Common myeloid progenitor, CD34-positive (primary cell): Measurements from ENCODE around the gene AGA.

ENCODE experiments used
- CTCF ChIA-PET: fragments of 350-600 bp; sonication (Branson Sonifier 250); formaldehyde crosslinking; loops from one replicate; lab custom pipeline; 2021; ENCODE audit warnings: antibody characterized with exemption; lab: Charles Lee
- POLR2A ChIA-PET: fragments of 350-600 bp; sonication (Branson Sonifier 250); formaldehyde crosslinking; loops from one replicate; lab custom pipeline; 2021; ENCODE audit warnings: antibody characterized with exemption; lab: Charles Lee
- DNase-seq, 3 donors: peaks; one replicate each; pipeline versions ENCODE4 v3.0.0 to v3.0.0-alpha.2; 2013
- H3K27ac ChIP-seq, 2 experiments: 1 replicate in 1 of 2; 2 replicates in 1 of 2; pipeline ENCODE4 v1.7.0; 2013; ENCODE audit warnings: inconsistent platforms in 2 of 2, low read length in 2 of 2, mild to moderate bottlenecking in 2 of 2, low read depth in 1 of 2, moderate library complexity in 1 of 2; ENCODE audit not compliant: severe bottlenecking in 2 of 2, insufficient read depth in 1 of 2, poor library complexity in 1 of 2
- H3K27me3 ChIP-seq, 5 experiments: replicated peaks in 2 of 5; 1 replicate in 3 of 5; 2 replicates in 2 of 5; pipeline versions ENCODE4 v1.6.1 to v1.7.0; 2013; ENCODE audit warnings: low read length in 4 of 5, mild to moderate bottlenecking in 2 of 5, moderate library complexity in 2 of 5, inconsistent platforms in 1 of 5; ENCODE audit not compliant: insufficient read depth in 5 of 5, control insufficient read depth in 4 of 5
- H3K36me3 ChIP-seq, 4 experiments: 1 replicate in 2 of 4; 2 replicates in 2 of 4; pipeline versions ENCODE4 v1.6.1 to v1.7.0; 2013; ENCODE audit warnings: low read length in 3 of 4, control low read depth in 1 of 4, mild to moderate bottlenecking in 1 of 4; ENCODE audit not compliant: control insufficient read depth in 4 of 4, insufficient read depth in 4 of 4
- H3K4me1 ChIP-seq, 4 experiments: 1 replicate in 3 of 4; 2 replicates in 1 of 4; pipeline versions ENCODE4 v1.6.1 to v1.7.1; 2013; ENCODE audit warnings: low read length in 3 of 4, mild to moderate bottlenecking in 3 of 4, control low read depth in 1 of 4, inconsistent platforms in 1 of 4, moderate library complexity in 1 of 4; ENCODE audit not compliant: control insufficient read depth in 4 of 4, insufficient read depth in 4 of 4; ENCODE audit errors: control extremely low read depth in 1 of 4
- H3K4me3 ChIP-seq, 7 experiments: 1 replicate in 4 of 7; 2 replicates in 3 of 7; pipeline versions ENCODE4 v1.5.1 to v1.7.0; 2013; ENCODE audit warnings: mild to moderate bottlenecking in 7 of 7, low read length in 6 of 7, moderate library complexity in 6 of 7, inconsistent platforms in 2 of 7, low read depth in 2 of 7, control low read depth in 1 of 7; ENCODE audit not compliant: insufficient read depth in 4 of 7, control insufficient read depth in 1 of 7; ENCODE audit errors: extremely low read depth in 1 of 7
- H3K9me3 ChIP-seq, 5 experiments: 1 replicate in 4 of 5; 2 replicates in 1 of 5; pipeline versions ENCODE4 v1.6.1 to v1.7.1; 2013; ENCODE audit warnings: low read length in 4 of 5, mild to moderate bottlenecking in 2 of 5, inconsistent platforms in 1 of 5, low read depth in 1 of 5, moderate library complexity in 1 of 5; ENCODE audit not compliant: control insufficient read depth in 4 of 5, insufficient read depth in 2 of 5; ENCODE audit errors: control extremely low read depth in 1 of 5
- WGBS: methylation state at CpG from one replicate; pipeline ENCODE4 v1.1.5; 2013; ENCODE audit not compliant: insufficient coverage; 5-methylcytosine and 5-hydroxymethylcytosine counted together

The AGA gene

GRCh38 chr4:177434667-177435066 lies 7.6 kb downstream of the AGA start:
- Histone ChIP-seq H3K4me3 (no peak overlapping the region), H3K27me3 (no peaks in the 10 kb centered on the region), H3K9me3 (no peaks in the 10 kb centered on the region), H3K4me1 (peaks cover 0 to under 1% (median 0%) of the 10 kb centered on the region in 4 experiments), H3K36me3 (peaks cover 3 to 45% (median 24%) of the 10 kb centered on the region in 4 experiments), H3K27ac (no peak overlapping the region)
- POLR2A ChIA-PET: no interaction called here
- CTCF ChIA-PET: no interaction called here
- DNase-seq: no peak
- WGBS: 97% methylated on average over 7 of the region's 8 CpGs

- ChIA-PET CTCF (no interaction called here), POLR2A (no interaction called here)
- no peaks in the 10 kb centered on the region for H3K9me3 ChIP-seq
- H3K27me3 ChIP-seq: peaks cover 0 to 2% (median 0%) of the 10 kb centered on the region in 5 experiments
- DNase-seq: no peak
- no peaks in the 10 kb centered on the region for H3K4me1 ChIP-seq
- peaks cover 0 to 5% (median 1%) of the 10 kb centered on the region in 4 experiments for H3K36me3 ChIP-seq
- no peak overlapping the region for H3K27ac ChIP-seq
- no CpG with 5 or more reads among the region's 1 CpG for WGBS
- H3K4me3 ChIP-seq: no peak overlapping the region
These were observed 15.0 kb downstream of the AGA start for GRCh38 chr4:177427192-177427591.

GRCh38 chr4:177419434-177419833 lies 22.8 kb downstream of the AGA start:
- H3K4me1 ChIP-seq: no peaks in the 10 kb centered on the region

GRCh38 chr4:177413656-177414055 lies 28.6 kb downstream of the AGA start:
- ChIA-PET CTCF (no interaction called here), POLR2A (no interaction called here)
- H3K4me1 ChIP-seq: no peaks in the 10 kb centered on the region

More at GRCh38 chr4:177419434-177419833, 22.8 kb downstream of the AGA start:
- WGBS: 100% methylated on average over 3 of the region's 3 CpGs
- Histone ChIP-seq H3K4me3 (no peak overlapping the region), H3K36me3 (no peaks in the 10 kb centered on the region), H3K27me3 (no peaks in the 10 kb centered on the region), H3K9me3 (peaks cover 0 to 10% (median 0%) of the 10 kb centered on the region in 5 experiments), H3K27ac (no peak overlapping the region)
- no peak for DNase-seq
- POLR2A ChIA-PET: no interaction called here
- CTCF ChIA-PET: no interaction called here

GRCh38 chr4:177413076-177413475 lies 29.2 kb downstream of the AGA start:
- no peak overlapping the region for H3K4me3 ChIP-seq
- H3K9me3 ChIP-seq: peaks cover 0 to 3% (median 0%) of the 10 kb centered on the region in 5 experiments
- H3K27me3 ChIP-seq: no peaks in the 10 kb centered on the region
- DNase-seq: no peak
- no peaks in the 10 kb centered on the region for H3K36me3 ChIP-seq
- no peak overlapping the region for H3K27ac ChIP-seq
- no peaks in the 10 kb centered on the region for H3K4me1 ChIP-seq
- POLR2A ChIA-PET: no interaction called here
- WGBS: 83% methylated on average over 1 of the region's 1 CpG
- CTCF ChIA-PET: no interaction called here

More at GRCh38 chr4:177413656-177414055, 28.6 kb downstream of the AGA start:
- Histone ChIP-seq H3K36me3 (no peaks in the 10 kb centered on the region), H3K4me3 (no peak overlapping the region), H3K9me3 (peaks cover 0 to 3% (median 0%) of the 10 kb centered on the region in 5 experiments), H3K27me3 (no peaks in the 10 kb centered on the region), H3K27ac (no peak overlapping the region)
- DNase-seq: no peak

- no peaks in the 10 kb centered on the region for H3K4me1 ChIP-seq
- H3K27ac ChIP-seq: no peak overlapping the region
- WGBS: 100% methylated on average over 2 of the region's 5 CpGs
- no peaks in the 10 kb centered on the region for H3K27me3 ChIP-seq
- CTCF ChIA-PET: no interaction called here
- H3K4me3 ChIP-seq: no peak overlapping the region
- peaks cover 0 to 3% (median 0%) of the 10 kb centered on the region in 5 experiments for H3K9me3 ChIP-seq
- POLR2A ChIA-PET: no interaction called here
- DNase-seq: no peak
- H3K36me3 ChIP-seq: no peaks in the 10 kb centered on the region
These were observed 30.2 kb downstream of the AGA start for GRCh38 chr4:177411996-177412395.

- POLR2A ChIA-PET: no interaction called here
- Histone ChIP-seq H3K9me3 (peaks cover 0 to 3% (median 0%) of the 10 kb centered on the region in 5 experiments), H3K4me3 (no peak overlapping the region), H3K36me3 (no peaks in the 10 kb centered on the region), H3K27ac (no peak overlapping the region), H3K4me1 (no peaks in the 10 kb centered on the region), H3K27me3 (no peaks in the 10 kb centered on the region)
- CTCF ChIA-PET: no interaction called here
- no peak for DNase-seq
These were observed 31.7 kb downstream of the AGA start for GRCh38 chr4:177410566-177410965.
